GM18907 (cell line): ENCODE data around the gene PPP3R1.
"Not testable (repeated sequence)": the region's sequence is repeated elsewhere in the genome, so short reads cannot be mapped to it uniquely, and the experiment has no call there.

Experiments used
- ATAC-seq: cut with Tn5 transposase; IDR thresholded peaks from one replicate; pipeline ENCODE4 v1.9.1; 2021; ENCODE audit warnings: mild to moderate bottlenecking, moderate library complexity; ENCODE audit not compliant: unreplicated experiment

Gene PPP3R1

GRCh38 chr2:68189991-68190784 is 62.1 kb downstream of the PPP3R1 start:
- ATAC-seq: no peak

GRCh38 chr2:68188831-68189230 is 63.5 kb downstream of the PPP3R1 start:
- ATAC-seq: no peak

GRCh38 chr2:68187329-68187728 is 65.0 kb downstream of the PPP3R1 start:
- ATAC-seq: no peak

- no peak for ATAC-seq
Measured at GRCh38 chr2:68185541-68186164, 66.7 kb downstream of the PPP3R1 start.

- ATAC-seq: no peak
Measured at GRCh38 chr2:68182902-68183301, 69.4 kb downstream of the PPP3R1 start.

DNA sequence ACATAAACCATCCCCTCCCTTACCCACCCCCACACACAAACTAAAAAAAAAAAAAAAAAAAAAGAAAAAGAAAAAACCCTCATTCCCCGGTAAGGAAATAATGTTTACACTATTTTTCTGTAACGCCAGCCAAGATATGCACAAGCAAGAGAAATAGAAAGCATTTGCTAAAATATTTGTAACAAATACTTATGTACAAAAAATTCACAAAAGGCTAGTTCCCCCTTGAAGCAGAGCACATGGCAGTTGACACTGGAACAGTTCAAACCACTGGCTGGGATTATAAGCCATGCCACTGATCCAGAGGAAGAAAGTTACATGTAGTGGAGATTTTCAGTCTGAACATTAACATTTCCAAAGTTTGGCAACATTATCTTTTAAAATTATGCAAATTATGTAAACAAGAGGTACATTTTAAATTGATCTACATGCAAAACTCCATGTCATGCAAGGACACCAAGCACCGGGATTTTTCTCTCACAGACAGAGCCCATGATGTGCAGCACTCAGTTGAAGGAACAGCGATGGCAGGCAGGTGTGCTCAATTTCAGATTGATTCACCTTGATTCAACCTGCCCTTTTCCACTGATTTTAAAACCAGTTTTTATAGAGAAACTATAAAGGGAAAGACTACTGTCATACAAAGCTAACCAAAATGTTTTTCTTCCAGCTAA is 73.2 kb downstream of the PPP3R1 start:
- ATAC-seq: no peak

GRCh38 chr2:68178432-68178831 is 73.9 kb downstream of the PPP3R1 start:
- no peak for ATAC-seq

DNA sequence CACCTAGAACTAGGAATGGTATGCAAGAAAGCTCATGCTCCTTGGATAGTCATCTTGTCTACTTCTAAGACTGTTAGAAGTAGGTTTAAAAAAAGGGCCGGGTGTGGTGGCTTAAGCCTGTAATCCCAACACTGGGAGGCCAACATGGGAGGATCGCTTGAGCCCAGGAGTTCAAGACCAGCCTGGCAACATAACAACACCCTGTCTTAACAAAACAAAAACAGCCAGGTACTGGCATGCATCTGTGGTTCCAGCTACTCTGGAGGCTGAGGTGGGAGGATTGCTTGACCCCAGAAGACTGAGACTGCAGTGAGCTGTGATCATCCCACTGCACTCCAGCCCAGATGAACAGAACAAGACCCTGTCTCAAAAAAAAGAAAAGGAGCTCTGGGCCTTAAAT is 74.8 kb downstream of the PPP3R1 start:
- no peak for ATAC-seq

GRCh38 chr2:68176657-68177056 is 75.7 kb downstream of the PPP3R1 start:
- ATAC-seq: no peak

GRCh38 chr2:68175210-68175609 is 77.1 kb downstream of the PPP3R1 start:
- ATAC-seq: not testable (repeated sequence)

- ATAC-seq: no peak
Measured at GRCh38 chr2:68172990-68173700, 79.2 kb downstream of the PPP3R1 start.

DNA sequence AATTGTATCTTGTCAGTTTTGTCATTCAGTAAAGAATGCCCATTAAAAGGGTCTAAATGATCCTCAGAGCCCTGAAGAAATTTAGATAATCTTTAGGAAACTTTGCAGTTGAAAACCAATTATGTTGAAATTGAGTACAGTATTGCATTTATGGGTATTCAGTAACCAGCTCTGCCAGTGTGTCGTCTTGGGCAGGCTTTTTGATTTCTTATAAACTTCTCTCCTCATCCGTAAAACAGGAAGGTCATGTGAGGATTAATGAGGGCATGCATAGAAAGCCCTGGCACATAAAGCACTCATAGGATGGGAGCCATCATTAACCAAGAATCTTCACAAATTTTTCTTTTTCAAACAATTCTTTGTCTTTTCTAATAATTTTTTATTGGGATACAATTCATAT is 79.8 kb downstream of the PPP3R1 start:
- no peak for ATAC-seq

DNA sequence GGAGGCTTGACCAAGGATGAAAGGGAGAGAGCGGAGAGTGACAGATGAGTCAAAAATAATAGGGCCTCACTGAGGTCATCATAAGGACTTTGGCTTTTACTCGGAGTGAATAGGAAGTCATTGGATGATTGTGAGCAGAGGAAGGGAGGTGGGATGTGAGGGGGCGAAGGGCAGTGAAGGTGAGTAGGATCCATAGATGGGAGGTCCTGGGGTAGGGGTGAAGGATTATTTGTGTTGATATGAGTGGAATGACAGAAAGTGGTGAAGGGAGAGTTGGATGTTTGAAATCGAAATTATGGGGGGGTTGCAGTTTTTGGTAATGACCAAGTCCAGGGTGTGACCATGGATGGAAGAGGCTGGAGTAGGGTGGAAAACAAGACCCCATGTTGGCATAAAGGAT is 80.6 kb downstream of the PPP3R1 start:
- ATAC-seq: no peak

GRCh38 chr2:68171146-68171545 is 81.2 kb downstream of the PPP3R1 start:
- ATAC-seq: no peak

DNA sequence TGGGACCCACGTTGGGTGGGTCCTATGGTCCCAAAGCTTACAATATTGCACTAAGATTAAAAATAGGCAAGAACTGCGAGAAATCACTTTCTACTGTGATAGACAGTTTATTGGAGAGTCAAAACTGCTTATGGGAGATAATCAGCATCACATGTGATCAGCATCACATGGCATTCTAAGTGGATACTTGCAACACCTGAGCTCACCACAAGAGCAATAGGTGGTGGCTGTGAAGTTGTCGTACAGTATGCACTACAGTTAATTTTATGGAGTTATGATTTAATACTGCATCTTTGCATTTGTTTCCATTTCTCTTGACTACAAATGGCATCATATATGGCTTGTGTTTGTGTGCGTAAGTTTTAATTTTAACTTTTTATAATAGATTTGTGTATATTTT is 83.0 kb downstream of the PPP3R1 start:
- ATAC-seq: no peak

GRCh38 chr2:68167186-68167585 is 85.1 kb downstream of the PPP3R1 start:
- no peak for ATAC-seq

DNA sequence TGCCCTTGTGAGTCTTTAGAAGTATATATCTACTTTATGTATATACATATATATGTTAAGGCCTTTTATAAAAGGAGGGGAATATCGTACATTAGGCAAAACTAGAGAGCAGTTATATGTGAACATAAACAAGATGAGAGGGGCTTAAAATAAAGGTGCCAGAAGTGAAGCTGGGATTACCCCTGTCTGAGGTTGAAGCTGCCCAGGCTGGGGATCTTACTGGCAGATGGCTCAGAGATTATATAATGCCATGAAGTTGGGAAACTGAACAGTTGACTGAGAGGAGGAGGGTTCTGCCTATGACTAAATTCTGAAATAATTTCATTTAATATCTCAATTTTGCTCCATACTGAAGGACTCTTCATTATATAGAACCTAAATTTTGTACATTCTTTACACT is 88.7 kb downstream of the PPP3R1 start:
- no peak for ATAC-seq

DNA sequence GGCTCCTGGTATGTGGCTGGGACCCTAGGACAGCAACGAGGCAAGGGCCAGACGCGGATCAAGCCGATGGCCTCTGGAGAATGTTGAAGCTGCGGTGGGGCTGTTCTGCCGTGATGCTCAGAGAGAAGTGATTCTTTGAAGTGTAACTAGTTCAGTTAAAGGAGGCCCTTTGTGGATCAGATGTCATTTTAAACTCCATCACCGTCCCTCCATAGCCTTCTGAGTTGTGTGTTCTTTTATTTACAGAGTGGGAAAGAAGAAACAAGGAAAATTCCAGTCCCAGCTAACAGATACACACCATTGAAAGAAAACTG is 94.2 kb downstream of the PPP3R1 start:
- ATAC-seq: no peak

DNA sequence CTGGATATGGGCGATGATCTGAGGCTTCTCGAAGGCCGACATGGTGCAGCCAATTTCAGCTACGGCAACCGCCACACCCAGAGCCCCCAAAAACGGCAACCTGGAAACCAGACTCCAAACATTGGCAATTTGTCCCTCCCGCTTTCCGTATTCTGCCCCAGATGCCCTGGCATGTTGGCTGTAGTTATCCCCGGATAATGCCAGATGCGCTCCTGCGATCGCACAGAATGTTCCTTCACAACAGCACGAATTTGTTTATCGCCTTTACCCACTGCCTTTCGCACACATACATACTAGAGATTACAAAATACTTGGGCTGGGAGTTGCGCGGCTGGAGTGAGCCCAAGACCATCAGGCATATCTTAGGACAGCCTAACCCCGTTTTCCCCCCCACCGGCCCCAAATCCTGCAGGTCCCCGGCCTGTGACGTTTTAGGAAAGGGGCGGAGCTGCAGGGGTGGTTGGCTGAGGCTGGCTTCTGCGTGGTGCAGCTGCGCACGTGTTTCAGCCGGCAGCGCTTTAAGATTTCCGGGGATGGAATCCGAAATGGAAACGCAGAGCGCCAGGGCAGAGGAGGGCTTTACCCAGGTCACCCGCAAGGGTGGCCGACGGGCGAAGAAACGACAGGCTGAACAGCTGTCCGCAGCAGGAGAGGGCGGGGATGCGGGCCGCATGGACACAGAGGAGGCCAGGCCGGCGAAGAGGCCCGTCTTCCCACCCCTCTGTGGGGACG is 94.8 kb downstream of the PPP3R1 start, which contains the start of gene PNO1:
Gene PNO1, plus strand, starts transcription at position 487 of the 732 bp plus-strand sequence. Its CDS starts 47 bp downstream, at position 534.
- ATAC-seq: peak; percentile 91

DNA sequence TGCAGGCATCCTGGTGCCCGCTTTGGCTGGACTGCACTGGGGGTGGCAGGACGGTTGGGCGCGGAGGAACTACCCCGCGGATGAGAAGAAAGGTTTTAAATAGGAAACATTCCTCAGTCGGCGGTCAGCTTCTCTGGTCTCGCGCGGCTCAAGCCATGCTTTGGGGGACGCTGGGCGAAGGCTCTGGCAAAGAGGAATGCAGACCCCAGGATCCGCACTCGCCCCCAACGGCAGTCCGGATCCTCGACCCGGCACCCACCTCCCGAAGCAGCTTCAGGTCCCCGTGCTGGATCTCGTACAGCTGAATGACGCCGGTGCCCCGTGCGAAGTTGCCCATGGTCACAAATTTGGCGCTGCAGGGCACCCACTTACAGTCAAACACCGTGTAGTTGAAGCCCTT is 95.3 kb downstream of the PPP3R1 start:
- peak; percentile 44 for ATAC-seq

- no peak for ATAC-seq
Measured at GRCh38 chr2:68156419-68156818, 95.9 kb downstream of the PPP3R1 start.
